ENCODE data around the gene NKTR. TPM values are rescaled to one million over a fixed set of nuclear protein-coding genes. Genes with fewer than 3 reads are reported as not detected.
A peak's percentile ranks its signal among the peaks of the same experiment; 100 is the strongest.

NKTR gene
- polyA plus RNA-seq, 10 donors, result 39.3 to 141 (median 64.6) TPM

DNA sequence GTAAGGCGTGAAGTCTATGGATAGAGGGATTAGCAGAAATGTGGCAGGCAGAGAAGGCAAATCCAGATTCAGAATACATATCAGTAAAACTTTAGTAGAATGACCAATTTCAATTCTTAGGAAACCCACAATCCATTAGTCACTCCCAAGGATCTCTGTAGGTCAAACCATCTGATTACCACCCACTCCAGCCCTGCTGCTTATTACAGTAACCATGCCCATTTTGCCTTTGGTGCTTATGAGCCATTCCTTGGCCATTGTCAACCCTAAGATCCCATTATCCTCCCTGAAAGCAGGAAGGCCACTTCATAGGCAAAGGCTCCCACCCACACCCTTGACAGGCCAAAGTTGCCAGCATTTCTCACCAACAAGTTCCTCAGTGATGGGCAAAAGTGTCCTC, 79.8 kb downstream of the NKTR start:
- no peak for DNase-seq

DNA sequence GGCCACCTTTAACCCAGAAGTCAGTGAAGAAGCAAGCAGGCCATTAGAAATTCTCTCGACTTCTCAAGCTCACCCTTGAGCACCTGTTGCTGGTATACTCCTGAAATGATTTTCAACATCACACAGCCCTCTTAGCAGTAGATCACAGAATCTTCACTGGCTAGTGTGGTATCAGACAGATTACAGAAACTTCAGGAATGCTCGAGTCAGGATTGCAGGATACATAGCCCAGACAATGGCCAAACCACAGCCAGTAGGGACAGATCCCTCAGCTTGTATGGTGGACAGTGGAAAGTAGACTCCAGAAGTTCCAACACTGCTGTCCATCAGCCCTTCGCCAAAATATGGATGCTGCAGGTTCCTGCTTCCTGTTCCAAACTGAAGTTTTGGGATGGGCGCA, 80.3 kb downstream of the NKTR start:
- no peak for DNase-seq

DNA sequence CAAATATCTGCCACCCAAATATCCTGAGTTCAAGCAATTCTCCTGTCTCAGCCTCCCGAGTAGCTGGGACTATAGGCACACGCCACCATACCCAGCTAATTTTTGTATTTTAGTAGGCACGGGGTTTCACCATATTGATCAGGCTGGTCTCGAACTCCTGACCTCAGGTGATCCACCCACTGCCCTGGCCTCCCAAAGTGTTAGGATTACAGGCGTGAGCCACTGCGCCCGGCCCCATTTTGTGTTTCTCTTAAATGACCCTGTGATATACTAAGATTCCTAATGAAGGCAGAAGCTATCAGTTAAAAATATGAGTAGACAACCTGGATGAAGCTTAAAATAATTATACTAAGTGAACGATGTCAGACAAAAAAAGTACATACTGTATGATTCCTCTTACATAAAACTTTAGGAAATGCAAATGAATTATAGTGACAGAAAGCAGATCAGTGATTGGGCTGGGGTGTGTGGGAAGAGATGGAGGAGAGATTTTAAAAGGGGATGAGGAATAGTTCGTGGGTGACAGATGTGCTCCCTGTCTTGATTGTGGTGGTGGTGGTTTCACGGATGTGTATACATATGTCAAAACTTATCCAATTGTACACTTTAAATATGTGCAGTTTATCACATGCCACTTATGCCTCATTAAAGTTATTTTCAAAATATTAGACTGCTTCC, 81.0 kb downstream of the NKTR start:
- DNase-seq, result no peak

DNA sequence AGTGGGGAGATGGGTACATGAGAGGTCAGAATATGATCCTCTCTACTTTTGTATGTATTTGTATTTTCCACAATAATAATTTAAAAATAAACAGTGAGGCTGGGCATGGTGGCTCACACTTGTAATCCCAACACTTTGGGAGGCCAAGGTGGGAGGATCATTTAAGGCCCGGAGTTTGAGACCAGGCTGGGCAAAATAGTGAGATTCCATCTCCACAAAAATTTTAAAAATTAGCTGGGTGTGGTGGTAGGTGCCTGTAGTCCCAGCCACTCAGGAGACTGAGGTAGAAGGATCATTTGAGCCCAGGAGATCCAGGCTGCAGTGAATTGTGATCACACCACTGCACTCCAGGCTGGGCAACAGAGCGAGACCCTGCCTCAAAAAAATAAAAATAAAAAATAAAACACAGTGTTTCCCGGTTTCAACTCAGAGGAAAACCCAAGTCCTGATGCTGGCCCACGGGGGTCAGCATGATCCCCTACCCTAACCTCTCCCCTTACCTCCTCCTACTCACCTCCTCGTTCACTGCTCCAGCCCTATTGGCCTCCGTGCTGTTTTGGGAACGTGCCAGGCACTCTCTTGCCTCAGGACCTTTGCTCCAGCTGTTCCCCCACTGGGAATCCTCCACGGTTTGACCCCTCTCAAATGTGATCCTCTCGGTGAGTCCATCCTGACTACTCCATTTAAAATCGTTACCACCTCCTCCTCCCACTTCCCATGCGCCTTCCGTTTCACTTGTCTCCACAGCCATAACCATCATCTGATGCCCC, 82.0 kb downstream of the NKTR start:
- no peak for DNase-seq

DNA sequence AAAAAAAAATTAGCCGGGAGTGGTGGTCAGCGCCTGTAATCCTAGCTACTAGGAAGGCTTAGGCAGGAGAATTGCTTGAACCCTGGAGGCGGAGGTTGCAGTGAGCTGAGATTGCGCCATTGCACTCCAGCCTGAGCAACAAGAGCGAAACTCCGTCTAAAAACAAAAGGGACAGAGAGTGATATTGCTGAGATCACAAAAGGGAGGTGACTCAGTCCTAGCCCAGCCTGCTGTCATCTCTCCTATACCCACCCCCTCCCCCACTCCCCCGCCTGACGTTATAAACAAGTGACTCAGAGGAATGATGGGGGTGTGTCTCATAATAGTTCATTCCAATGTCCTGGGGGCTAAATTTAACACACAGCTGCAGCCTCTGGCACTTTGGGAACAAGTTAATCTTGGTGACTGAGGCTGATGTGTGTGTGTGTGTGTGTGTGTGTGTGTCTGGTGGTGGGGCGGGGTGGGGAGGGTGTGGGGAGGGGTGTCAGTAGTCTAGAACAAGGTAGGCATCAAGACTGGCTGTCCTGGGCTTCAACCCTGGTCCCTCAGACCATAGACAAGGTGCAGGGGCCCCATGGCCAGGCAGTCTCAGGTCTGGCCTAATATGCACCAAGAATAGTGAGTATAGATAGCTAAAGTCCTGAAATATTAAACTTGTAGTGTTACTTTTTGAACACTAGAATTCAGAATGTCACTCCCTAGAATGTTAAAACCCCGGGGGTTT, 83.6 kb downstream of the NKTR start:
- peak; percentile 49 to 91 (median 50) for DNase-seq

DNA sequence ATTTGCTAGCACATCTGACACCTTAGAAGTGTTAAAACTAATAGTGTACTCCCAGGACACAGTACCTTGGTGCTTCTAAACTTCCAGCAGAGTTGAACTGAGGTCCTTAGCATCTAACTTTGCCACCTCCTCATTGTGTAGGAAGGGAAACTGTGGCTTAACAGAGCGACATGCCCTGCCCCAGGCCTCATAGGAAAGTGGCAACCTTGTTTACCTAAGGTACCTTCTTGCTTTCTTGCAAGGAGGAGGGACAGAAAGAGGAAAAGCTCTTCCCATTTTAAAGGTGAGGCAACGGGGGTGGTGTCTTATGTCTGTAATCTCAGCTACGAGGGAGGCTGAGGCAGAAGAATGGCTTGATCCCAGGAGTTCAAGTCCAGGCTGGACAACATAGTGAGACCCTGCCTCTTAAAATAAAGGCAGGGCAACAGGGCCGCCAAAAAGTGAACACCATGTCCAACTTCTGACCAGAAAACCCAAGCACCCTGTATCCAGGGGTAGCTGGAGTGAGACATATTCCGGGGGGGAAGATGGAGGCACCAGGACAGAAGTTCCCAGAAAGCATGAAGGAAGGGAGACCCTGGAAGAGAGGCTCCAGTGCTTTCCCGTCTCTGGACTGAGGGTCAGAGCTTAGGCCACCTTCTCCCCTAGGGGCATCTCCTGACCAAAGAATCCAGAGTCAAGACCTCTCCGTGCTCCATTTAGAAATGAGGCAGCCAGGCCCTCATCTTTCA, 84.3 kb downstream of the NKTR start:
- DNase-seq, result no peak

DNA sequence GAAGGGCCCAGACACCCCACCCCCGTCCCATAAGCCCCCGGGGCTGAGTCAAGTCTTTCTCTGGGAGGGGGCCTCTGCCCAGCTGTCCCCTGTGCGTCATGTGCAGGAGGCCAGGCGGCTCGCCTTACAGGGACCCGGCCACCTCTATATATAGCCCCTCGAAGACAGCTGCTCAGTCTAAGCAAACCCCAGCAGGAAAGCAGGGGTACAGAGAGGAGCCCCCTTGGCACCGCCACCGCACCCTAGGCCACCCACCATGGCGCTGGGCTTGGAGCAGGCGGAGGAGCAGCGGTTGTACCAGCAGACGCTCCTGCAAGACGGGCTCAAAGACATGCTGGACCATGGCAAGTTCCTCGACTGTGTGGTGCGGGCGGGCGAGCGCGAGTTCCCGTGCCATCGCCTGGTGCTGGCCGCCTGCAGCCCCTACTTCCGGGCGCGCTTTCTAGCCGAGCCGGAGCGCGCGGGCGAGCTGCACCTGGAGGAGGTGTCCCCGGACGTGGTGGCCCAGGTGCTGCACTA, 84.9 kb downstream of the NKTR start, which contains the start of gene KLHL40:
TSS of gene KLHL40 (plus strand) at position 175 of the 519 bp plus-strand sequence. CDS start at position 257, 82 bp downstream.
- DNase-seq, result peak; percentile 52 to 73 (median 59)

DNA sequence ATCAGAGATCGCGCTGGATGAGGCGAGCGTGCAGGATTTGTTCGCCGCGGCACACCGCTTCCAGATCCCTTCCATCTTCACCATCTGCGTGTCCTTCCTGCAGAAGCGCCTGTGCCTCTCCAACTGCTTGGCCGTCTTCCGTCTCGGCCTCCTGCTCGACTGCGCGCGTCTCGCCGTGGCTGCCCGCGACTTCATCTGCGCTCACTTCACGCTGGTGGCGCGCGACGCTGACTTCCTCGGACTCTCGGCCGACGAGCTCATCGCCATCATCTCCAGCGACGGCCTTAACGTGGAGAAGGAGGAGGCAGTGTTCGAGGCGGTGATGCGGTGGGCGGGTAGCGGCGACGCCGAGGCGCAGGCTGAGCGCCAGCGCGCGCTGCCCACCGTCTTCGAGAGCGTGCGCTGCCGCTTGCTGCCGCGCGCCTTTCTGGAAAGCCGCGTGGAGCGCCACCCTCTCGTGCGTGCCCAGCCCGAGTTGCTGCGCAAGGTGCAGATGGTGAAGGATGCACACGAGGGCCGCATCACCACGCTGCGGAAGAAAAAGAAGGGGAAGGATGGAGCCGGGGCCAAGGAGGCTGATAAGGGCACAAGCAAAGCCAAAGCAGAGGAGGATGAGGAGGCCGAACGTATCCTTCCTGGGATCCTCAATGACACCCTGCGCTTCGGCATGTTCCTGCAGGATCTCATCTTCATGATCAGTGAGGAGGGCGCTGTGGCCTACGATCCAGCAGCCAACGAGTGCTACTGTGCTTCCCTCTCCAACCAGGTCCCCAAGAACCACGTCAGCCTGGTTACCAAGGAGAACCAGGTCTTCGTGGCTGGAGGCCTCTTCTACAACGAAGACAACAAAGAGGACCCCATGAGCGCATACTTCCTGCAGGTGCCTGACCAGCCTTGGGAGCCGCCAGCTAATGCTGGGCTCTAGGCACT, 85.7 kb downstream of the NKTR start:
- DNase-seq, result peak in 1 of 3 donors; percentile 60

DNA sequence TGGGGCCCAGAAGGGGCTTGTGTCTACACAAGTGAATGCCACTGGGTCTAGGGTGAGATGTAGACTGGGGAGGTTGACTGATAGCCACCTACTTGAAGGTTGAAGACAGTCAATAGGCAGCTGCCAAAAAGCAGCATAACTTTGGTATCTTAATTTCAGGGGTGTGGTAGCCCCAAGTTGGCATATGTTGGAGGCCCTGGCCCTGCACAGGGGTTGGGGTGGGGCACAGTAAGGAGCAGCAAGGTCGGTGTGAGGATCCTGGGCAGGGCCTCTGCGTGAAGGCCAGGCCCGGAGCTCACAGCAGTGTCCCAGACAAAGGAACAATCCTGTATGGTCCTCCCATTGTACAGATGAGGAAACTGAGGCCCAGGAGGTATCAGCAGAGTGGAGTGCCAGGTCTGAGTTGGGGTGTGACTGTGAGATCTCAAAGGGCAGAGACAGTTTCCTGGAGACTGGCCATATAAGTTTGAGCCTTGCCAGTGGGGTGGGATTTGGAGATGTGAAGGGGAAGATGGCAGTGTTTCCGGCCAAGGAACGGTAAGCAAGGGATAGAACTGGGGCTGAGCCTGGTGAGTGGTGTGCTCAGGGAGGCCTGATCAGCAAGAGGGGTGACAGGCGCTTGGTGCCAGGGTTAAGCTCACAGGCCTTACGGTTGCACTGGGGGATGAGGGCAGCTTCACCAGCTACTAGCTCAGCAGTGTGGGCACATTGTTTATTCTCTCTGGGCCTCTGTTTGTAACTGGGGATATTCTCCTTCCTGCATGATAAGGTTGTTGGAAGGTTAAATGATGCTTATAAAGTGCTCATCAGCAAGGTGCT, 86.6 kb downstream of the NKTR start:
- DNase-seq, result no peak

DNA sequence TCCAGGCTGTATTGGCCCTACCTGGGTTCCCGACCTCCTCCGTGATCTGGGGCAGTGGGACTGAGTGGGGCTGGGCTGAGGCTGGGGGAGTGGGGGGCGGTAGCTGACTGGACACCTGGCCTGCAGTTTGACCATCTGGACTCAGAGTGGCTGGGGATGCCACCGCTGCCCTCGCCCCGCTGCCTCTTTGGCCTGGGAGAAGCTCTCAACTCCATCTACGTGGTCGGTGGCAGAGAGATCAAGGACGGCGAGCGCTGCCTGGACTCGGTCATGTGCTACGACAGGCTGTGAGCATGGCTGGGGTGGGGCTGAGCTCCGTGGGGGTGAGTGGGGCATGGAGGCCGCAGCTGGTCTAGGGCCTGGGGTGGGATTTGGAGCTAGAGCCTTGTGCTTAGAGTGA, 87.5 kb downstream of the NKTR start:
- no peak for DNase-seq

DNA sequence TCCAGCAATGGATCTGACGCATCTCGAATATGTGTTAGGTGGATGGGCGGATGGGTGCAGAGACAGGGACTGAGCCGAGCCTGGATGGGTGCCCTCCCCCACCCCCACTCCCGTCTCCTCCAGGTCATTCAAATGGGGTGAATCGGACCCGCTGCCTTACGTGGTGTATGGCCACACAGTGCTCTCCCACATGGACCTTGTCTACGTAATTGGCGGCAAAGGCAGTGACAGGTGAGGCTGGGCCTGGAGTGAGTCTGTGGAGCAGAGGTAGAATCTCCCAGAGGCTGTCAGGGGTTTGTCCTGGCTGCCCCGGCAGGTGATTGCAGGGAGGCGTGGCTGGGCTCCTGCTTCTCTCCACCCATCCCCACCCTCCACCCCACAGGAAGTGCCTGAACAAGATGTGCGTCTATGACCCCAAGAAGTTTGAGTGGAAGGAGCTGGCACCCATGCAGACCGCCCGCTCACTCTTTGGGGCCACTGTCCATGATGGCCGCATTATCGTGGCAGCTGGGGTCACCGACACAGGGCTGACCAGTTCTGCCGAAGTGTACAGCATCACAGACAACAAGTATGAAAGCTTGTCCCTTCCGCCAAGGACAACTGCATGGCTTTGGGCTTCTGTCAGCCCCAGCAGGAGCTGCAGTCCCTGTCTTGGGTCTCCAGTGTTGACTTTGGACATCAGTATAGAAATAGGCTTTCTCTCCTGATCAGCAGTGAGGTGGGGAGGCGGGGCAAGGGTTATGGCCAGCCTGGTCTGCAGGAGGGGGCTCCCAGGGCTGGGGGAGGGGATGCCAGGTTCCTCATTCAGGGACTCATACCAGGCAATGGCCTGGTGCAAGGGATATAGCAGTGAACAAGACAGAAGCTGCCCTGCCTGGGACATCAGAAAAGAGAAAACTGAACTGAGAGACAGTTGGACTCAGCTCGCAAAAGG, 88.3 kb downstream of the NKTR start:
- no peak for DNase-seq

DNA sequence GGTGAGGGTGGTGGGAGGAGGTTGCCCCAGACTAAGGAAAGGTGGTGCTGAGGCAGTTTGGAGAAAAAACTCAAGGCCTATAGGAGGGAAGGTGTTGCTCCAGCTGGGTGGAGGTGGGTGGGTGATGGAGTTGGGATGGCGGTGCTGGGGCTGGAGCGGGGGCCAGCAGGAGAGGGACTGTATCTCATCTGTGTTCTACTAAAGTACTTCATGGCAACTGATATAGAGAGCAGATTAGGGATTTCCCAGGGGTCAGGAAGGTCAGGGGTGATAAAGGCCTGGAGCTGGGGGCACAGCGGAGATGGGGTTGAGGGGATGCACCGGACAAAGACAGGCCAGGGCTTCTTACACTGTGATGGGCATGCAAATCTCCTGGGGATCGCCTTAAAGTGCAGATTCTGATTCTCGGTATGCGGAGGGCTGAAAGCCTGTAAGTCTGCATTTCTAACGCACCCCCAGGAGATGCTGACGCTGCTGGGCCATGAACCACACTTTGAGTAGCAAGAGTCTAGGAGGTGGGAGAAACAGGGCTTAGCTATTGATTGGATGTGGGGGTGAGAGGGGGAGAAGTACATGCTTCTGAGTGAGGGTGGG, 89.0 kb downstream of the NKTR start:
- no peak for DNase-seq

DNA sequence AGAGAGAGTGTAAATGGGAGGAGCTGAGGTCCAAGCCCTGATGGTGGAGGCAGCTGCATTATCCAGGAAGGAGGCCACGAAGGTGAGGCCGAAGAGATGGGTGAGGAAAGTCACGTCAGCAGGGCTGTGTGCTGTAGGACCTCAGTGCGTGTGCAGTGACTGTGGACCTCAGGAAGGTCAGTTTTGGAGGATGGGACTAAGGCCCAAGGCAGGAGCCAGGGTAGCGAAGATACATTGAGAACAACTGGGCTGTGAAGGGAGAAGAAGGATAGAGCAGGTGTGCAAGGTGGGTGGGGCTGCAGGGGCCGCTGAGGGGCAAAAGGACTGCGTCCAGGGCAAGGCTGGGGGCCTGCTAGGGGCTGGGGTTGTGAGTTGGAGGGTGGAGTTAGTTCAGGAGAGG, 89.7 kb downstream of the NKTR start:
- DNase-seq, result no peak

DNA sequence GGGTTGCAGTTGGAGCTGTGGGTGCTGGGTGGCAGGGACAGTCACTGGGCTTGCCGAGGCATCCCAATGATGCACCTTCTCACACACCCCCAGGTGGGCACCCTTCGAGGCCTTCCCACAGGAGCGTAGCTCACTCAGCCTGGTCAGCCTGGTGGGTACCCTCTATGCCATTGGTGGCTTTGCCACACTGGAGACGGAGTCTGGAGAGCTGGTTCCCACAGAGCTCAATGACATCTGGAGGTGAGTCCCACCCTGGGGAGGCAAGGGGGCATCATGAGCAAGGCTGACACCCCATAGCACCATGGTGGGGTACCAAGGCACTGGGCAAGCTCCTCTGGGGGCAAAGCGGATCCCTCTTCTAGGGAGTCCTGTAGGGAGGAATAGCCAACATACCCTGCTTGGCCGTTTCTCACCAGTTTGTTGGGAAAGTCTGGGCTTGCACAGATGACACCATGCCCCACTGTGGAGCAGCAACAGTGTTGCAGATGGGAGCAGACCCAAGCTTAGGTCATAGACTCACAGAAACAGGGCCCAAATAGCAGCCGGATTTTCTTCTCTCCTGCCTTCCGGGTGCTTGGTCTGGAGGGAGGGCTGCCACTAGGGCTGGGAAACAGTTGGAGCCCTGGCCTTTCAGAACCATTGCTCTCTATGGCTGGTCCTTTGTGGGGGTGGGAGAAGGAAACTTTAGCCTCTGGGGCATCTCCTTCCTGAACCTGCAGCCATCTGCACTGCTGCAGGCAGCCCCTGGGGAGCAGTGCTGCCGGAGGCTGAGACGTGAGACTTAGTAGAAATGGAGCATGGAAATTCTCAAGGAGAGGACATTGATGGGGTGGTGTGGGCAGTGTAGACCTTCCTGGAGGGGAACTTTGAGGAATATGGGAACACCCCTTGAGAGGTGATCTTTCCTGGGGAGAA, 90.5 kb downstream of the NKTR start:
- no peak for DNase-seq

DNA sequence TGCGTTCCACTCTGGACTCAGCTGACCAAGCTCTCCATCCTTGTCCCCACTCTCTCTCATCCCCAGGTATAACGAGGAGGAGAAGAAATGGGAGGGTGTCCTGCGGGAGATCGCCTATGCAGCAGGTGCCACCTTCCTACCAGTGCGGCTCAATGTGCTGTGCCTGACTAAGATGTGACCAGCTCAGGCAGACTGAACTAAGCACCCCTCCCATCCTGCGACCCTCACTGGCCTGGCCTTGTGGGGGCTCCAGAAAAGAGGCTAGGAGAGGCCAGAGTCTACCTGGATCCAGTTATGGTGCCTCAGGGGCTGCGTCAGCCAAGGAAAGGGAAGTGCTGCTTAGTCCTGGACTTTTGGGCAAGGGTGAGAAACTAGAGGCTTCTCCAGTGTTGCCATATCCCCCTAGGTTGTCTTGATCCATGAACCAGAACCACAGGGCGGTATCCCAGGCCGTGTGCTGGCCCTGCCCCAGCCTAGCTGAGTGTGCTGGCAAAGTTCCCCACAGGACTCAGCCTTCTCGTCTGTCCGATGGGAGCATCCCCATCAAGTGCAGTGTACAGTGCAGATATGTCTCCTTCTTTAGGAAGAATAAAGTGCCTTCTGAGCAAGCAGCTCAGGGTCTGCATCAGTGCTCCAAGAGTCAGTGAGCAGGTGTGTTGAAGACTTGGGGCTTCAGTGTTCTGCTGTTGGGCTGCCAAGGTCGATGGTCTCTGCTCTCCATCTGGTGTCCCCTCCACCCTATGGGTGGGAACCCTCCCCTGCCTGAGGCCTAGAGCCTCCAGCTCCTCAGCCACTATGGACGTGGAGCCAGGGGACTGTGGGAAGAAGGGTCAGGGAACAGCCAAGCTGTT, 91.6 kb downstream of the NKTR start:
- DNase-seq, result no peak
